Lower leg skin (tissue), 4 donors: ENCODE data around the gene TOMM7. TPM values are rescaled to one million over a fixed set of nuclear protein-coding genes. Genes with fewer than 3 reads are reported as not detected.

Experiments
- DNase-seq, 2 donors: peaks; one replicate each; pipeline ENCODE4 v3.0.0-alpha.2; 2019; ENCODE audit warnings: low spot score in 2 of 2
- H3K4me3 ChIP-seq: fragments of 200-600 bp; sonication (generic); 2 replicates; pipeline ENCODE4 v1.5.1; 2017; ENCODE audit warnings: mild to moderate bottlenecking, low read depth; ENCODE audit not compliant: poor library complexity, severe bottlenecking
- POLR2A ChIP-seq, 2 donors: fragments of 450-650 bp; IDR thresholded peaks; one replicate each; pipeline ENCODE4 v1.6.1; 2016 to 2017; ENCODE audit warnings: antibody characterized with exemption in 2 of 2, mild to moderate bottlenecking in 1 of 2, moderate library complexity in 1 of 2
- WGBS, 2 donors: methylation state at CpG; one replicate each; pipeline ENCODE4 v1.1.5; 2018; 5-methylcytosine and 5-hydroxymethylcytosine counted together
- intact Hi-C: fragments of 100-400 bp; cut with DNase I; formaldehyde crosslinking; loops from one replicate; pipeline ENCODE4 v1.15.0; 2023; ENCODE audit warnings: low total_unique reads
- total RNA-seq, 4 donors: library from RNA; depleted of rRNA; stranded (reverse); fragments of >200 nt; gene quantifications; one replicate each; pipeline ENCODE4 v1.1.0, GENCODE V29; 2016
- TF ChIP-seq, protein P1 (sequence below), 3 donors: fragments of 450-650 bp; IDR thresholded peaks; one replicate each; pipeline ENCODE4 v1.5.1; 2016; ENCODE audit warnings: antibody characterized with exemption in 3 of 3, mild to moderate bottlenecking in 3 of 3, moderate library complexity in 2 of 3

Gene TOMM7
- total RNA-seq, 4 donors from 2014 or later: 144 to 360 (median 193) TPM

DNA sequence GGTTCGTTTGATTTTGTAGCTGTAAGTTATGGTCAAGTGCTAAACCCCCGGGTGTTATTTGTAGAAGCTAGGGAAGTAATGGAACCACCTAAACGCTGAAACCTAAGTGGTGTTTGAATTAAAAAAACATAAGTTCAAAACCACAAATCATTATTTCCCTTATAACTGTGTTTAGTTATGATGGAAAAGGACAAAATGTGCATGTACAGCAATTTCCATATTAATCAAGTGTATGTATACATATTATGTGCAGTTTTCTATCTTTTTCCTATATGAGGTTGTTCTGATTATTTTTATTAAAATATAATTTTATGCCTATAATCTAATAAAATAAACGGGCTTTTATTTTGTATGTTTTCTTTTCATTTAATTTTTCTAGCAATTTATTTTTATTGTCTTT lies 49.8 kb downstream of the TOMM7 start:
- 75 to 80% methylated on average over 4 of the region's 4 CpGs for WGBS, 2 donors
- no peak overlapping the region for H3K4me3 ChIP-seq
- intact Hi-C loops: no loop called here
- no peak for DNase-seq
- TF ChIP-seq POLR2A (IDR thresholded peaks at IDR 0.05): no peak
- TF ChIP-seq, protein P1, sequence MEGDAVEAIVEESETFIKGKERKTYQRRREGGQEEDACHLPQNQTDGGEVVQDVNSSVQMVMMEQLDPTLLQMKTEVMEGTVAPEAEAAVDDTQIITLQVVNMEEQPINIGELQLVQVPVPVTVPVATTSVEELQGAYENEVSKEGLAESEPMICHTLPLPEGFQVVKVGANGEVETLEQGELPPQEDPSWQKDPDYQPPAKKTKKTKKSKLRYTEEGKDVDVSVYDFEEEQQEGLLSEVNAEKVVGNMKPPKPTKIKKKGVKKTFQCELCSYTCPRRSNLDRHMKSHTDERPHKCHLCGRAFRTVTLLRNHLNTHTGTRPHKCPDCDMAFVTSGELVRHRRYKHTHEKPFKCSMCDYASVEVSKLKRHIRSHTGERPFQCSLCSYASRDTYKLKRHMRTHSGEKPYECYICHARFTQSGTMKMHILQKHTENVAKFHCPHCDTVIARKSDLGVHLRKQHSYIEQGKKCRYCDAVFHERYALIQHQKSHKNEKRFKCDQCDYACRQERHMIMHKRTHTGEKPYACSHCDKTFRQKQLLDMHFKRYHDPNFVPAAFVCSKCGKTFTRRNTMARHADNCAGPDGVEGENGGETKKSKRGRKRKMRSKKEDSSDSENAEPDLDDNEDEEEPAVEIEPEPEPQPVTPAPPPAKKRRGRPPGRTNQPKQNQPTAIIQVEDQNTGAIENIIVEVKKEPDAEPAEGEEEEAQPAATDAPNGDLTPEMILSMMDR (IDR thresholded peaks at IDR 0.05): no peak

DNA sequence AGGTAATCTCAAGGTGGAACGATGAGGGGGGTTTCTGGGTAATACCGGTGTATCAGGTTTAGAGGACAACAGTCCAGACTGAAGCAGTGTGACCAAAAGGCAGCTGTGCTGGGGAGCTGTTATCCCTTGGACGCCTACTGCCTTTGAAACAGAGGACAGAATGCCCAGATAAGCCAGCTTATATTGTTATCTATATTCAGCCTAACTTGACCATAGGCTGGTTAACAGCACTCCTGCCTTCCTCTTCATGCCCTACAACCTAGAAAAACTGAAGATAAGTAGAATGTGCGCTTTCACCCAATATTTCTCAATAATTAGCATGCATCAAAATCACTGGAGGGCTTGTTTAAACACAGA lies 50.8 kb downstream of the TOMM7 start:
- WGBS, 2 donors: 46 to 78% methylated on average over 4 of the region's 4 CpGs
- no peak for DNase-seq
- intact Hi-C loops: no loop called here

DNA sequence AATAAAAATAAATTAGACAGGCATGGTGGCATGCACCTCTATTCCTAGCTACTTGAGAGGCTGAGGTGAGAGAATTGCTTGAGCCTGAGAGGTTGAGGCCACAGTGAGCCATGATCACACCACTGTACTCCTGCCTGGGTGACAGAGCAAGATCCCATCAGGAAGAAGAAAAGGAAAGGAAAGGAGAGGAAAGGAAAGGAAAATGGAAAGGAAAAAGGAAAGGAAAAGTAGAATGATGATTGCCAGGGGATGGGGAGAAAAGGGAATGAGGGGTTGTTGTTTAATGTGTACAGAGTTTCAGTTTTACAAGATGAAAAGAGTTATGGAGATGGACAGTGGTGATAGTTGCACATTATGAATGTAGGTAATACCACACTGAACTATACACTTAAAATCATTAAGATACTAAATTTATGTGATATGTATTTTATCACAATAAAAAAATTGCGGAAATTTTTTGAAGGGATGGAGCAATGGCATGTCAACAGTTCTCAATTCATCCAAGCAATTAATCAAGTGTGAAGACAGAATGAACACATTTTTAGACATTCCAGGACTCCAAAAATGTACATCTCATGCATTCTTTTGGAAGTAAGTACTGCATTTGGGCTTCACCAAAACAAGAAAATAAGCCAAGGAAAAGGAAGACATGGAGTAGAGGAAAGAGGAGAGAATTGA lies 51.3 kb downstream of the TOMM7 start:
- WGBS, 2 donors: 65 to 84% methylated on average over 1 of the region's 1 CpG
- DNase-seq: no peak
- intact Hi-C loops: no loop called here
- TF ChIP-seq POLR2A (IDR thresholded peaks at IDR 0.05): no peak
- TF ChIP-seq, protein P1 (IDR thresholded peaks at IDR 0.05): no peak
- no peak overlapping the region for H3K4me3 ChIP-seq

More for the DNA sequence above, 50.8 kb downstream of the TOMM7 start:
- no peak overlapping the region for H3K4me3 ChIP-seq
- TF ChIP-seq POLR2A (IDR thresholded peaks at IDR 0.05): no peak
- TF ChIP-seq, protein P1 (IDR thresholded peaks at IDR 0.05): no peak

DNA sequence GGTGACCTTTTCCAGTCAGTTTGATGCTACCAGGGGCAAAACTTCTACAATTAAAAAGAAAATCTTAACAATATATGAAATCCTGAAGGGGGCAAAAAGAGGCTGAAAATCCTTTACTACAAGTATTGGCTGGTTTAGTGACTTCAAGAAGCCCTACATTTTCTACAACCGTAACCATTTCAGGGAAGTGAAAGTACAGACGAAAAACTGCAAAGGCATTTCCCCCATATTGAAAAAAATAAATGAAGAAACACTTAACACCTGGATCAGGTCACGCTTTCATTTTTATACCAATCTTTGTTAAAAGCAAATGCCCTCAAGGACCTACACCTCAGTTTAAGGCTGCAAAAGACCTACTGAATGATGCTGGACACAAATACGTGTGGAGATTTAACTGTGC lies 57.0 kb downstream of the TOMM7 start:
- no peak for DNase-seq
- intact Hi-C loops: no loop called here
- H3K4me3 ChIP-seq: no peak overlapping the region
- TF ChIP-seq POLR2A (IDR thresholded peaks at IDR 0.05): no peak
- TF ChIP-seq, protein P1 (IDR thresholded peaks at IDR 0.05): no peak
- WGBS, 2 donors: 69 to 77% methylated on average over 4 of the region's 4 CpGs

Other genes with a start within 250 kb of the TOMM7 start
- 1 to 10 TPM in 2 of 4 donors, not detected in 2; 1.7 to 9.1 TPM for gene IL6, start 95.6 kb downstream of the TOMM7 start, total RNA-seq
- gene HYCC1, start 191.3 kb upstream of the TOMM7 start, total RNA-seq: 10 to 100 TPM in 2 of 4 donors, 1 to 10 TPM in 2; 3.6 to 13.4 (median 10.2) TPM